Measurements from ENCODE around the gene TAF1C.

- TF ChIP-seq CTCF (IDR thresholded peaks at IDR 0.05) (no peak), POLR2AphosphoS5 (IDR thresholded peaks at IDR 0.05; ENCODE audit: low read depth, low read length) (no peak), SIN3A (IDR thresholded peaks at IDR 0.05; ENCODE audit: borderline replicate concordance, insufficient read depth, low read depth, low read length) (no peak), REST (IDR thresholded peaks at IDR 0.05; ENCODE audit: insufficient read depth in 1 of 2, low read depth in 2 of 2, low read length in 1 of 2) (no peak), TCF7L2 (IDR thresholded peaks at IDR 0.05; ENCODE audit: low read depth, low read length) (no peak)
Observed at GRCh38 chr16:84226026-84226425, 39.2 kb upstream of the TAF1C start.
